Thyroid gland (tissue), 4 donors: Measurements from ENCODE around the gene SYF2.

Experiments
- CTCF ChIP-seq, 6 experiments: fragments of 200-600 bp in 3 of 6; fragments of 450-650 bp in 3 of 6; sonication (generic) in 3 of 6; IDR thresholded peaks; one replicate each; pipeline ENCODE4 v1.5.1; 2016 to 2019; ENCODE audit warnings: antibody characterized with exemption in 6 of 6, mild to moderate bottlenecking in 2 of 6, inconsistent platforms in 1 of 6, moderate library complexity in 1 of 6
- POLR2A ChIP-seq, 2 donors: fragments of 450-650 bp; IDR thresholded peaks; one replicate each; pipeline ENCODE4 v1.6.1; 2017; ENCODE audit warnings: antibody characterized with exemption in 2 of 2, mild to moderate bottlenecking in 2 of 2, moderate library complexity in 1 of 2

- TF ChIP-seq CTCF (IDR thresholded peaks at IDR 0.05): no peak
- TF ChIP-seq POLR2A (IDR thresholded peaks at IDR 0.05): no peak
These were observed 16.2 kb downstream of the SYF2 start for GRCh38 chr1:25216123-25216522.
